Ramos (cell line): Measurements from ENCODE around the gene DLEU7.

Source experiments
- in situ Hi-C: fragments of 300-500 bp; cut with MboI; formaldehyde crosslinking; loops from one replicate; pipeline ENCODE4 v1.14.3; 2022; ENCODE audit warnings: low sequenced_read_pairs; ENCODE audit not compliant: unreplicated experiment

DLEU7 gene

GRCh38 chr13:50798923-50799322 is 44.6 kb downstream of the DLEU7 start:
- in situ Hi-C loops: loop anchor here (10.0 kb wide), 1 partner anchor 824 kb away; no protein-coding TSS in a partner anchor

- in situ Hi-C loops: loop anchor here (10.0 kb wide), 1 partner anchor 822 kb away; no protein-coding TSS in a partner anchor
Measured at GRCh38 chr13:50797091-50797490, 46.4 kb downstream of the DLEU7 start.

GRCh38 chr13:50796463-50796862 is 47.0 kb downstream of the DLEU7 start:
- in situ Hi-C loops: loop anchor here (10.0 kb wide), 1 partner anchor 822 kb away; no protein-coding TSS in a partner anchor

- in situ Hi-C loops: loop anchor here (10.0 kb wide), 1 partner anchor 819 kb away; no protein-coding TSS in a partner anchor
Measured at GRCh38 chr13:50794226-50794625, 49.3 kb downstream of the DLEU7 start.

GRCh38 chr13:50793026-50793425 is 50.5 kb downstream of the DLEU7 start:
- in situ Hi-C loops: loop anchor here (10.0 kb wide), 1 partner anchor 818 kb away; no protein-coding TSS in a partner anchor

- in situ Hi-C loops: no loop called here
Measured at GRCh38 chr13:50788551-50789210, 54.8 kb downstream of the DLEU7 start.

- in situ Hi-C loops: no loop called here
Measured at GRCh38 chr13:50787316-50788195, 55.9 kb downstream of the DLEU7 start.

GRCh38 chr13:50783717-50784290 is 59.7 kb downstream of the DLEU7 start:
- in situ Hi-C loops: no loop called here

- in situ Hi-C loops: no loop called here
Measured at GRCh38 chr13:50783066-50783465, 60.4 kb downstream of the DLEU7 start.

- in situ Hi-C loops: no loop called here
Measured at GRCh38 chr13:50780201-50781015, 63.1 kb downstream of the DLEU7 start.

GRCh38 chr13:50779443-50780200 is 63.9 kb downstream of the DLEU7 start:
- in situ Hi-C loops: no loop called here
